IPS-15b (cell line): ENCODE results near the gene FAT4.
A peak's percentile ranks its signal among the peaks of the same experiment; 100 is the strongest.

Experiments used
- H3K27me3 ChIP-seq: one replicate; pipeline ENCODE4 v1.6.1; 2013; ENCODE audit warnings: low read length; ENCODE audit not compliant: control insufficient read depth, insufficient read depth
- H3K36me3 ChIP-seq: one replicate; pipeline ENCODE4 v1.6.1; 2013; ENCODE audit warnings: low read length; ENCODE audit not compliant: control insufficient read depth, insufficient read depth
- H3K4me1 ChIP-seq: one replicate; pipeline ENCODE4 v1.6.1; 2013; ENCODE audit warnings: mild to moderate bottlenecking, low read length; ENCODE audit not compliant: control insufficient read depth, insufficient read depth
- H3K4me3 ChIP-seq: one replicate; pipeline ENCODE4 v1.5.1; 2013; ENCODE audit warnings: low read depth, low read length
- H3K9ac ChIP-seq: one replicate; pipeline ENCODE4 v1.6.1; 2013; ENCODE audit warnings: low read depth, mild to moderate bottlenecking, low read length
- H3K9me3 ChIP-seq: one replicate; pipeline ENCODE4 v1.6.1; 2013; ENCODE audit warnings: mild to moderate bottlenecking, low read length; ENCODE audit not compliant: control insufficient read depth, insufficient read depth

The FAT4 gene

GRCh38 chr4:125319311-125319710, 4.6 kb downstream of the FAT4 start:
- H3K36me3 ChIP-seq = no peaks in the 10 kb centered on the region
- peaks cover 12% of the 10 kb centered on the region for H3K4me1 ChIP-seq
- no peaks in the 10 kb centered on the region for H3K9me3 ChIP-seq
- peaks cover 31% of the 10 kb centered on the region for H3K27me3 ChIP-seq
- no peak overlapping the region for H3K4me3 ChIP-seq
- no peak overlapping the region for H3K9ac ChIP-seq

- Histone ChIP-seq H3K4me3 (no peak overlapping the region), H3K27me3 (peaks cover 19% of the 10 kb centered on the region)
These were observed 7.1 kb downstream of the FAT4 start for GRCh38 chr4:125321709-125322365.

GRCh38 chr4:125322366-125322730, 7.6 kb downstream of the FAT4 start:
- peak overlapping the region; percentile 6 for H3K9ac ChIP-seq
- no peaks in the 10 kb centered on the region for H3K9me3 ChIP-seq
- peaks cover 24% of the 10 kb centered on the region for H3K4me1 ChIP-seq
- no peaks in the 10 kb centered on the region for H3K36me3 ChIP-seq
- peaks cover 14% of the 10 kb centered on the region for H3K27me3 ChIP-seq
- H3K4me3 ChIP-seq = no peak overlapping the region

More at GRCh38 chr4:125321709-125322365, 7.1 kb downstream of the FAT4 start:
- peak overlapping the region; percentile 6 for H3K9ac ChIP-seq
- no peaks in the 10 kb centered on the region for H3K9me3 ChIP-seq
- H3K36me3 ChIP-seq = no peaks in the 10 kb centered on the region
- H3K4me1 ChIP-seq = peaks cover 24% of the 10 kb centered on the region

- Histone ChIP-seq H3K9ac (no peak overlapping the region), H3K4me1 (peaks cover 21% of the 10 kb centered on the region), H3K36me3 (no peaks in the 10 kb centered on the region), H3K9me3 (no peaks in the 10 kb centered on the region), H3K27me3 (peaks cover 2% of the 10 kb centered on the region), H3K4me3 (no peak overlapping the region)
These were observed 8.9 kb downstream of the FAT4 start for GRCh38 chr4:125323654-125324053.

GRCh38 chr4:125325733-125326132, 11.0 kb downstream of the FAT4 start:
- H3K4me3 ChIP-seq = no peak overlapping the region
- peaks cover 21% of the 10 kb centered on the region for H3K4me1 ChIP-seq
- no peak overlapping the region for H3K9ac ChIP-seq
- H3K27me3 ChIP-seq = no peaks in the 10 kb centered on the region
- no peaks in the 10 kb centered on the region for H3K36me3 ChIP-seq
- H3K9me3 ChIP-seq = no peaks in the 10 kb centered on the region

GRCh38 chr4:125331116-125331515, 16.4 kb downstream of the FAT4 start:
- no peaks in the 10 kb centered on the region for H3K9me3 ChIP-seq
- peaks cover 3% of the 10 kb centered on the region for H3K4me1 ChIP-seq
- H3K4me3 ChIP-seq = no peak overlapping the region
- no peaks in the 10 kb centered on the region for H3K36me3 ChIP-seq
- no peaks in the 10 kb centered on the region for H3K27me3 ChIP-seq
- no peak overlapping the region for H3K9ac ChIP-seq

GRCh38 chr4:125334926-125335325, 20.2 kb downstream of the FAT4 start:
- no peaks in the 10 kb centered on the region for H3K9me3 ChIP-seq
- H3K4me1 ChIP-seq = peaks cover 3% of the 10 kb centered on the region
- H3K27me3 ChIP-seq = no peaks in the 10 kb centered on the region
- no peak overlapping the region for H3K9ac ChIP-seq
- H3K4me3 ChIP-seq = no peak overlapping the region
- no peaks in the 10 kb centered on the region for H3K36me3 ChIP-seq

GRCh38 chr4:125338814-125339213, 24.1 kb downstream of the FAT4 start:
- no peaks in the 10 kb centered on the region for H3K36me3 ChIP-seq
- no peak overlapping the region for H3K4me3 ChIP-seq
- no peaks in the 10 kb centered on the region for H3K27me3 ChIP-seq
- H3K9ac ChIP-seq = no peak overlapping the region
- no peaks in the 10 kb centered on the region for H3K9me3 ChIP-seq
- H3K4me1 ChIP-seq = peaks cover 8% of the 10 kb centered on the region

GRCh38 chr4:125344198-125344597, 29.4 kb downstream of the FAT4 start:
- Histone ChIP-seq H3K9me3 (no peaks in the 10 kb centered on the region), H3K36me3 (no peaks in the 10 kb centered on the region)

GRCh38 chr4:125346616-125347015, 31.9 kb downstream of the FAT4 start:
- Histone ChIP-seq H3K9me3 (no peaks in the 10 kb centered on the region), H3K36me3 (no peaks in the 10 kb centered on the region), H3K4me3 (no peak overlapping the region), H3K4me1 (peaks cover 13% of the 10 kb centered on the region), H3K9ac (no peak overlapping the region), H3K27me3 (no peaks in the 10 kb centered on the region)

More at GRCh38 chr4:125344198-125344597, 29.4 kb downstream of the FAT4 start:
- no peak overlapping the region for H3K9ac ChIP-seq
- no peak overlapping the region for H3K4me3 ChIP-seq
- no peaks in the 10 kb centered on the region for H3K27me3 ChIP-seq
- peaks cover 18% of the 10 kb centered on the region for H3K4me1 ChIP-seq

GRCh38 chr4:125350470-125351135, 35.8 kb downstream of the FAT4 start:
- peaks cover 11% of the 10 kb centered on the region for H3K4me1 ChIP-seq
- H3K9ac ChIP-seq = no peak overlapping the region
- no peaks in the 10 kb centered on the region for H3K36me3 ChIP-seq
- no peaks in the 10 kb centered on the region for H3K27me3 ChIP-seq
- H3K4me3 ChIP-seq = no peak overlapping the region
- no peaks in the 10 kb centered on the region for H3K9me3 ChIP-seq

- Histone ChIP-seq H3K9ac (no peak overlapping the region), H3K4me1 (peaks cover 6% of the 10 kb centered on the region), H3K9me3 (no peaks in the 10 kb centered on the region), H3K4me3 (no peak overlapping the region), H3K36me3 (no peaks in the 10 kb centered on the region), H3K27me3 (no peaks in the 10 kb centered on the region)
These were observed 37.8 kb downstream of the FAT4 start for GRCh38 chr4:125352521-125352920.
